KMS-11 (cell line): ENCODE data around the gene OR10H3.
"Not testable (repeated sequence)": the region's sequence is repeated elsewhere in the genome, so short reads cannot be mapped to it uniquely, and the experiment has no call there.

Experiments
- H2AFZ ChIP-seq: fragments of 200-600 bp; sonication (generic); 2 replicates; pipeline ENCODE4 v1.6.1; 2016; ENCODE audit warnings: antibody characterized with exemption, mixed run types, low read depth
- H3K27ac ChIP-seq: fragments of 200-600 bp; sonication (generic); 2 replicates; pipeline ENCODE4 v1.6.1; 2016; ENCODE audit warnings: mild to moderate bottlenecking, mixed run types
- H3K27me3 ChIP-seq: fragments of 200-600 bp; sonication (generic); 2 replicates; pipeline ENCODE4 v1.6.1; 2017; ENCODE audit warnings: mild to moderate bottlenecking, low read depth, mixed run types, moderate library complexity; ENCODE audit not compliant: insufficient read depth
- H3K36me3 ChIP-seq: fragments of 200-600 bp; sonication (generic); 2 replicates; pipeline ENCODE4 v1.6.1; 2017; ENCODE audit warnings: mild to moderate bottlenecking, mixed run types; ENCODE audit not compliant: insufficient read depth
- H3K4me1 ChIP-seq: fragments of 200-600 bp; sonication (generic); 2 replicates; pipeline ENCODE4 v1.6.1; 2016; ENCODE audit warnings: mild to moderate bottlenecking, low read depth, mixed run types; ENCODE audit not compliant: poor library complexity, severe bottlenecking
- H3K4me2 ChIP-seq: fragments of 200-600 bp; sonication (generic); 2 replicates; pipeline ENCODE4 v1.7.0; 2016; ENCODE audit warnings: mild to moderate bottlenecking, mixed run types
- H3K4me3 ChIP-seq: fragments of 200-600 bp; sonication (generic); IDR thresholded peaks from 2 replicates; pipeline ENCODE4 v1.6.1; 2017; ENCODE audit warnings: low read depth, low read length, mixed read lengths; ENCODE audit not compliant: insufficient read depth
- H3K79me2 ChIP-seq: fragments of 200-600 bp; sonication (generic); 2 replicates; pipeline ENCODE4 v1.6.1; 2016; ENCODE audit warnings: low read depth, mixed run types; ENCODE audit not compliant: insufficient read depth
- H3K9ac ChIP-seq: fragments of 200-600 bp; sonication (generic); 2 replicates; pipeline ENCODE4 v1.6.1; 2016; ENCODE audit warnings: mild to moderate bottlenecking, mixed run types
- H4K20me1 ChIP-seq: fragments of 200-600 bp; sonication (generic); 2 replicates; pipeline ENCODE4 v1.6.1; 2016; ENCODE audit warnings: mild to moderate bottlenecking, mixed run types; ENCODE audit not compliant: insufficient read depth
- CTCF ChIP-seq: fragments of 200-600 bp; sonication (generic); conservative IDR thresholded peaks from 2 replicates; pipeline ENCODE4 v1.6.1; 2017; ENCODE audit warnings: low read depth, mild to moderate bottlenecking, antibody characterized with exemption, low read length, moderate library complexity, mixed read lengths

OR10H3 gene

DNA sequence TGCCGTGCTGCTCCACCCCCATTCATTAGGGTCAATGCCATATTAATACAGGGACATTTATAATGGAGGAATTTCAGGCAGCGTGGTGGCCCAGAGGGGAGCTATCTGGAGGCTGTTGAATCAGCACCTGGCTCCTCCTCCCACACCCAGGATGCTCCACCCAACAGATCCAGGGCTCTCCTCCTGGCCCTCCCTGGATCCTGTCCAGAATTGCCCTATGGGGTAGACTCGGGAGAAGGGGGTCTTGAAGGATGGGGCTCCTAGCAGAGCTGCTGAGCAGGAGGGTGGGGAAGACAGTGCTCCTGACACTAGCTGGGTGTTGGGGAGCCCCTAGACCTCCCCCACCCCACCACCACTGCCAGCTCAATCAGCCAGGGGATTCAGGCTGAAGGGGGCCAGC lies 44.4 kb downstream of the OR10H3 start:
- Histone ChIP-seq H3K27ac (no peak overlapping the region), H3K9ac (no peak overlapping the region), H3K36me3 (no peaks in the 10 kb centered on the region), H3K4me2 (no peak overlapping the region), H4K20me1 (no peaks in the 10 kb centered on the region), H2AFZ (no peak overlapping the region), H3K79me2 (no peaks in the 10 kb centered on the region), H3K4me1 (no peaks in the 10 kb centered on the region), H3K27me3 (0 out of 2 replicates have a peak, but pooled peaks cover 4% of the 10 kb centered on the region), H3K4me3 (no peak overlapping the region)
- no peak for TF ChIP-seq CTCF

GRCh38 chr19:15782896-15783295 lies 45.1 kb downstream of the OR10H3 start:
- H4K20me1 ChIP-seq, H3K4me1 ChIP-seq, H3K36me3 ChIP-seq, H3K27ac ChIP-seq, H3K9ac ChIP-seq, H3K79me2 ChIP-seq, H3K4me2 ChIP-seq, H3K4me3 ChIP-seq, H2AFZ ChIP-seq, H3K27me3 ChIP-seq: not testable (repeated sequence)

- Histone ChIP-seq H3K27me3 (peaks cover 4% of the 10 kb centered on the region; the same call in 1 of the 2 replicates), H3K36me3 (no peaks in the 10 kb centered on the region), H2AFZ (no peak within 1 kb of the TSS), H3K4me1 (no peaks in the 10 kb centered on the region), H3K4me3 (no peak within 1 kb of the TSS), H4K20me1 (no peaks in the 10 kb centered on the region), H3K4me2 (no peak within 1 kb of the TSS), H3K9ac (no peak within 1 kb of the TSS), H3K27ac (no peak within 1 kb of the TSS), H3K79me2 (no peaks in the 10 kb centered on the region)
- TF ChIP-seq CTCF: no peak
Measured at GRCh38 chr19:15787611-15788155, 49.9 kb downstream of the OR10H3 start, which contains the start of gene OR10H5. Gene OR10H5 (plus strand): TSS chr19:15787661. CDS start chr19:15794049, 6,388 bp downstream.

GRCh38 chr19:15788594-15789270 lies 50.9 kb downstream of the OR10H3 start:
- Histone ChIP-seq H3K36me3 (no peaks in the 10 kb centered on the region), H3K79me2 (no peaks in the 10 kb centered on the region), H3K27me3 (peaks cover 4% of the 10 kb centered on the region; the same call in 1 of the 2 replicates), H2AFZ (no peak overlapping the region), H3K9ac (no peak overlapping the region), H3K4me3 (no peak overlapping the region), H4K20me1 (no peaks in the 10 kb centered on the region), H3K4me1 (no peaks in the 10 kb centered on the region), H3K27ac (no peak overlapping the region), H3K4me2 (no peak overlapping the region)
- no peak for TF ChIP-seq CTCF

- no peak overlapping the region for H2AFZ ChIP-seq
- H3K4me1 ChIP-seq: no peaks in the 10 kb centered on the region
- no peak overlapping the region for H3K4me2 ChIP-seq
- H4K20me1 ChIP-seq: no peaks in the 10 kb centered on the region
- no peaks in the 10 kb centered on the region for H3K79me2 ChIP-seq
- H3K27ac ChIP-seq: no peak overlapping the region
- no peak for TF ChIP-seq CTCF
- H3K9ac ChIP-seq: no peak overlapping the region
- no peak overlapping the region for H3K4me3 ChIP-seq
- no peaks in the 10 kb centered on the region for H3K36me3 ChIP-seq
- peaks cover 4% of the 10 kb centered on the region; the same call in 1 of the 2 replicates for H3K27me3 ChIP-seq
Measured at GRCh38 chr19:15790096-15790495, 52.3 kb downstream of the OR10H3 start.
